Measurements from ENCODE around the gene KDM2B.

Gene KDM2B

DNA sequence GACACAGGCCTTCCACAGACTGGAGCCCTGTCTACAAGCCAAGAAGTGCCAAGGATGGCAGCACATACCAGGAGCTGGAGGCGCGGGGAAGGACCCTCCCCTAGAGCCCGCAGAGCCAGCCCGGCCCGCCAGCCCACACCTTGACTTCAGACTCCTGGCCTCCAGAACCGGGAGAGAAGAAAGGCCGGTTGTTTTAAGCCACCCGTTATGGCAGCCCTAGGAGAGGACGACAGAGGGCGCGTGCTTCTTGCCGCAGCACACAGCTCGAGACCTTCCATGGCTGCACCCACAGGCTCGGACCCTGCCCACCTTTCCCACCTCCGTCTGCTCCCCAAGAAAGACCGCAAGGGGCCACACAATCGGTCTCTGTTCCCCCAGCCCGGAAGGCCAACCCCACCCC, 127.2 kb downstream of the KDM2B start:
- no peak for DNase-seq

DNA sequence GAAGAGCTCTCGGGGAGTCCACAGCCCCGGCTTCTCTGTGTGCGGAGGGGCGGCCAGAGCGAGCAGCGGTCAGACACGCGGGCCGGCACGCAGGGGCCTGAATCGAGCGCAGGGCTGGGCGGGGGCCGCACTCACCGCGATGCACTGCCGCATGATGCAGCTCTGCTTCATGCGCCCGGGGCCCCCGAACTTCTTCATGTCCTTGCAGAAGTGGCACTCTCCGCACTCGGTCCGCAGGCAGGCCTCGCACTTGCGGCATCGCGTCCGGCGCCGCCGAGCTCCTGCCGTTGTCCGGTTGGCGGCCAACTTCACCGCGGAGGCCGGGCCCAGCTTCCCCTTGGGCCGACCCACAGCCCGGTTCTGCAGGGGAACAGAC, 127.8 kb downstream of the KDM2B start:
- no peak for DNase-seq

DNA sequence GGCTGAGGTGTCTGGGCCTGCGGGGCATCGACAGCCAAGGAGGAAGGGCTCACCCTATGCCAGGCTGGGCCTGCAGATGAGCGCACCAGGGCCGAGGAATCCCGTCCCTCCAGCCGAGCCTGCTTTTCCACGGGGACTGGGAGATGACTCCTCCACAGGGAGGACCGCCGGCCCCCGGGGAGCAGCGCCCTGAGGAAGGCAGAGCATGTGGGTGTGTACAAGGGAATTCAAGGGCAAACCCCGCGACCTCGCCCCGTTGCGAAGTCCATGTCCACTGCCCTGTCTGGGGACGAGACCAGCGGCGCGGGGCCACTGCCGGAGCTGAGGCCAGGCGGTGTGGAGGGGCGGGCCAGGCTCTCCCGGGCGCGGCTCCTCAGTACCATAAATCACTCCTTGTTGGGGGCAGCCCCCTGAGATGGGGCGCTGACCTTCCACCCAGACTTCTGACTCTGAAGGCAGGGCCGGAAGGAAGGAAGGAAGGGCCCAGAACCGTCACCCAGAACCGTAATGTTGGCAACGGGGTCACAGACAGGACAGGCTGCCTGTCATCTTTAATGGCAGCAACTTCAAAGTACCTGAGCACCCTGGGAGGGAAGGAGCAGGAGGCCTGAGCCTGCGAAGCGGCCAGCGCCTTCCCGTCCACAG, 128.4 kb downstream of the KDM2B start:
- no peak for DNase-seq

DNA sequence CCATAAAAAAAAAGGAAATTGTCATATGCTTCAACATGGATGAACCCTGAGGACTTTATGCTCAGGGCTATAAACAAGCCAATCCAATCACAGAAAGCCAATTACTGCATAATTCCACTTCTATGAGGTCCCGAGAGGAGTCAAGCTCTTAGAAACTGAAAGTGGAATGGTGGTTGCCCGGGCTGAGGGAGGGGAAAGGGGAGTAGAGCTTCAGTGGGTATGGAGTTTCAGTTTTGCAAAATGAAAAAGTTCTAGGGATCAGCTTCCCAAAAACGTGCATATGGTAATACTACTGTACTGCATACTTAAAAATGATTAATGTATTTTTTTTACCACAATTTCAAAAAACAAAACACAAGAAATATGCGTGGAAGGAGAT, 128.9 kb downstream of the KDM2B start:
- DNase-seq, result no peak

DNA sequence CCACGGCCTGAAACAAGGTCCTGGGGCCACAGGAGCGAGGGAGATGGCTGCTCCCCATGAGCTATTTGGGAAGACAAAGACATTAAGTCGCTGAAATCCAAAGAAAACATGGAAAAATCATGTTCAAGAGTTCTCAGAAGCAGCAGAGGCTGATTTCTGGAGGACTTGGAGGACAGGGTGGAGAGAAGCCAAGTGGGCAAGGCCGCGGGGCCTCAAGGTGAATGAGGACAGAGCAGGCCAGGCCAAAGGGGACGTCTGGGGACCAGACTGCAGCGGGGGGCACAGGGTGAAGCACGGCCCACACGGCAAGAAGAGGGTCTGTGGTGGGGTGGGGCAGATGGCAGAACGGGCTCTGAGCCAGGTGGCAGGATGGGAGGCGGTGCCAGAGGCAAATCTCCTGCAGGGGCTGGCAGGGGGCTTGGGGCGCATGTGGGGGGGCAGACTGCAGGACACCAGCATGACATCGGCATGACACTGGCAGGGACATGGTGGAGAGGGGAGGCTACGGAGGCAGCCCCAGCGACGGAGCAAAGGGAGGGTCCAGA, 132.0 kb downstream of the KDM2B start:
- no peak for DNase-seq

DNA sequence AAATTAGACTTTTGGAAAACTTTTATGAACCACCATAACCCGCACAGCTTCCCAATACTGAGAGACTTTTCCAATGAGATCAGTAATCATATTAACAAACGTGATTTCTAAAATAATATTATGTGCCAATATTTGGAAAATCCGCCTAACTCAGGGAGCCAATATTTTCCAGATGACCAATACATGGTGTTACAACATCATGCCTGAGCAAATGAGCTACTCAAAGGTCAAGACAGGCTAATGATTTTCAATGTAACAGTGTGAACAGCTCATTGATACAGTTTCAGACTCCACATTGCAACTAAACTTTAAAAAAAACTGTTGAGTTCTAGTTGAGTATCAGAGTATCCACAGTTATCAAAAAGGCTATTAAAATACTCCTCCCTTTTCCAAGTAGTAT, 134.1 kb downstream of the KDM2B start:
- no peak for DNase-seq

DNA sequence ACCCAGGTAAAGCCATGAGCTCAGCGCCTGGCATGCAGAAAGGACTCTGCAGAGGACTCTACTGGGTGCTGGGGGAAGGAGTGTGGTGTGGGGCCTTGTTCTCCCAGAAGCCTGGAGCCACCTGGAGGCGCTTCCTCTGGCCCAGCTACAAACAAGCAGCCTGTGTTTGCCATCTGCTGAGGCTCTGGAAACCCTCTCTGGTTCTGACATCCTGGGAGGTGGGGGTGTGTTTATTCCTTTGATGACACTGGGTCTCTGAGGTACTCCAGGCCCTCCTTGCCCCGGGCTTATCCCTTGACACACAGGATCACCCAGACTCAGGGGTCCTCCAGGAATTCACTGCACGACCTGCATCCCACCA, 136.0 kb downstream of the KDM2B start:
- no peak for DNase-seq

DNA sequence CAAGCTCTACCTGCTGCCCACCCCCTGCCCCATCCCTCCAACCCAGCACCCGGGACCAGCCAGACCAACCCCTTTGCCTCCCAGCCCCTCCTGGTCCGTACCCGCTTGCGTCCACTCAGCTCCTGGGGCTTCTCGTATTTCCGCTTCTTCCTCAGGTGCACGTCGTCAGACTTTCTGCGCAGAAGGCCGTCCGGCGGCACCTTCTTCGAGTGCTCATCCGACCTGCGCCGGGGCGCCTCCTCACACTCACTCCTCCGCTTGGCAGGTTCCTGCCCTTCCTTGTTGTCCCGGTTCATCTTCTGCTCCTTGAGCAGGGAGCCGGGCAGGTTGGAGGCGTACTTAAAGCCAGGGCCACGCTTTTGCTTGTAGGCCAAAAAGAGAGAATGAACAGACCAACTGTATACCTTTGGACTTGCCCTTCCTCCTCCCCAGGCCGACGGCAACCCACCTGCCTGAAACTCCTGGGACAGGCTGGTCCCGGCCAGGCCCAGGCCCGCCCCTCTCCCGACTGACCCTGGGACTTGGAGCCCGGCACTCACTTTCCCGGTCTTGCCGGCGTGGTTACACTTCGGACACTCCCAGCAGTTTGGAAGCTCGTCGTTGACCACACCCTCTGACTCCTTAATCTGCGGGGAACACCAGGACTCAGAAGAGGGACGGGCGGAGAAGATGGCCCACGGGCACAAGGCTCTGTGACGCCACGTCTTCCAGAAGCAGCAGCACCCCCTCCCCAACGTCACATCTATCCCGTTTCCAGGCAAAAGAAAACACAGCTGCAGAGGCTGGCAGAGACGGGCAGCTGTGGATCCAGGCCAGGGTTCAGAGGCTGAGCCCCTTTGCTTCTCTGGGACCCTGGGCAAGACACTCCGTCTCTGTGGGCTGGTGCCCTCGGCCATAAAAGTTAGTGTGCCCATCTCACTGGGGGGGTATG, 136.6 kb downstream of the KDM2B start:
- no peak for DNase-seq

DNA sequence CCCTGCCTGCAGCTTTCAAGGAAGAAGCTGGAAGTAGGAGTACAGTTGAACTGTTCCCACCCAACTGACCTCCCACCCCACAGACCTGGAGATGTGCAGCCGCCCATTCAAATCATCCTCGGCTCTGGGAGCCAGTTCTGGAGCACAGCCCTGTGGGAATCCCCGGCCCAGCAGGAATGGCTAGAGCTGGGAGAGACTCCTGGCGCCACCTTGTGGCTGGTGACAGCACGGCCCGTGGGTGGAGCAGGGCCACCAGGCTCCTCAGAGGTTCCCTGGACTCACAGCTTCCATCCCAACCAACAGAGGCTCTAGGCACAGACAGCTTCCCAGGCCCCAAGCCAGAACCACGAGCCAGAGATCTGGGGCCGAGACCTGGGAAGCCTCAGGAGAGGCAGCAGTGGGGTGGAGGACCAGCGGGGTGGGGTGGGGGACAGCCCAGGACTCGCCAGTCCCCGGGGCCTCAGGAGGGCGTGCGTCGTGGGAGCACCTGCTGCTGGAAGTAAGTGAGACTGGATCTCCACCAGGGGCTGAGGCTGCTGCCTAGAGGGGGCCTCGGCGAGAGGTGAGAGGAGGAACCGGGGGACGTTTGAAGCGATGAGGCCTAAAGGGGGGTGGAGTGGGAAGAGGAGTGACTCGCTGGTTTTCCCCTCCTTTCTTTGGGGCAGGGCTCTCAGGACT, 137.5 kb downstream of the KDM2B start:
- DNase-seq, result peak; percentile 27 to 35

DNA sequence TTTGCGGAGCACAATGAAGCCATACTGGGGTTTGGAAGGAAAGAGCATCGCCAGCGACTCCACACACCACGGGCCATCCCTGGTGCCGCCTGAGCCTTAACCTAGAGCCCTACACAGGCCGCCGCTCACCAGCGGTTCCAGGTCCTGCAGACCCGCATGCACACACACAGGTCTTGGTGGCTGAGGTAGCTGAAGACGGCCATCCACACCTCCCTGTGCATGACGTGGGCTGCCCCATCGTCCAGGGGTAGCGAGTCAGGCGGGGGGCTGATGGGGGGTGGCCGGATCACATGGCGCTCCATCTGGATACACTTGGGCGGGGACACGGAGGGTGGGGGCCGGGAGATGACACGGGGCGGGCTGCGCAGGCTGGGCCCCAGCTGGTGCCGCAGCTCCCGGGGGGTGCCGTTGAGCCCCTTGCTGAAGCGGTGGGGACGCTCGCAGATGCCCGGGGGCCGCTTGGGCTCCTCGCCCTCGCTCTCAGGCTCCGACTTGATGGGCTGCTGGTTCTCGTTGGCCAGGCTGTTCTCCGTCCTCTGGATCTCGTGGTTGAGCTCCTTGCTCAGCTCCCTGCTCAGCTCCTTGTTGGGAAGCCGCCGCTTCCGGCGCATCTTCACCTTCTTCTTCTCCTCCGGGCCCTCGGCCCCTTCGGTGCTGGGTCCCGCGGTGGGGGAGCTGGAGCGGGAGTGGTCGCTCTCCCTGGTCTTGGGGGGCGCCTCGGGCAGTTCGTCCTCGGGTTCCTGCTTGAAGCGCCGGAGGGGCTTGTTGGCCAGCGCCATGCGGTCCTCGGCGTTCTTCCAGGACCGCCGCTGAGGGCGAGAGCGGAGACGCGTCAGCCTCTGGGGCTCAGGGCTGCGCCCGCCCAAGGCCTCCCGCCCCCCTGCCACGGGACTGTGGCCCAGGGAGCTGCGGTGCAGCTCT, 138.5 kb downstream of the KDM2B start:
- DNase-seq, result no peak

DNA sequence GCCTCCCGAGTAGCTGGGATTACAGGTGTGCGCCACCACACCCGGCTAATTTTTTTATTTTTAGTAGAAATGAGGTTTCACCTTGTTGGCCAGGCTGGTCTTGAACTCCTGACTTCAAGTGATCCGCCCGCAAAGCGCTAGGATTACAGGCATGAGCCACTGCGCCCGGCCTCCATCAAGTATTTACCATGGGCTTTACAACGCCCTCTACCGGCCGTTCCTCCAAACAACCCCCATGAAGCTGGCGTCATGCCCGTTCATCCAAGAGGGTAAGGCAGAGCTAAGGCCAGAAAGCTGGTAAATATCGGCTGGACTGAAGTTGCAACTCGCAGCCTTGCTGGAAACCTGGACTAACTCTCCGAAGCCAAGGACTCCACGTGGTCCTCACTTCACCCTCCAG, 139.3 kb downstream of the KDM2B start:
- DNase-seq, result no peak

DNA sequence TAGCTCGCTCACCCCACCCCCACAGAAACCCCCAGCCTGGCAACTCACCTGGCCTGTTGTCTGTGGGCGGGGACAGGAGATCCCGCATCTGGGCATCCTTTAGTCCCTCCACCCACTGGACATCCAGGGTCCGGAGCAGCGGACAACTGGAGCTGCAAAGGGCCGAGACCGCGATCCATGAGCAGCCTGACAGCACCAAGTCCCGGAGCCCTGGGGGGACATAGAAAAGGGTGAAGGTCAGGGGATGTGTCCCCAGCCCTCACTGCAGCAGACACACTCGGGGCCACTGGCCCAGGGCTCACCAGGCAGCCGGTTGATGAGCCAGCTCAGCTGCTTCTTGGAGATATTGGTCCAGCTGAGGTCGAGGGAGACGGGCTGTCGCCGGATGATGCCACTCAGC, 140.1 kb downstream of the KDM2B start:
- no peak for DNase-seq

DNA sequence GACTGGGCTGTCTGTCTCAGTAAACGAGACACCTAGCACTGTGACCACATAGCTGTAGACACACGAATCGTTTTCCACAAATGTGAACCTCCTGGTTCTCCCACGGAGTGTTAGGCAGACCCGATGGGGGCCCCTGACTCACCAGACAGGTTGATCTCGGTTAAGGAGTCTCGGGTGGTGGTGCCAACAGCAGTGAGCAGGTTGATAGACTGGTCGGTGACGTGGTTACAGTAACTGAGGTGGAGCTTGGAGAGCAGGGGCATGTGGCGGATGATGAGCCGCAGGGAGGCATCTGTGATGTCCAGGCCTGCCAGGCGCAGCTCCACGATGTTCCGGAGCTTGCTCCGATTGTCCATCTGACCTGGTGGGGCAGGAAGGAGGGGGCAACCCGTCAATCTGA, 141.1 kb downstream of the KDM2B start:
- no peak for DNase-seq

DNA sequence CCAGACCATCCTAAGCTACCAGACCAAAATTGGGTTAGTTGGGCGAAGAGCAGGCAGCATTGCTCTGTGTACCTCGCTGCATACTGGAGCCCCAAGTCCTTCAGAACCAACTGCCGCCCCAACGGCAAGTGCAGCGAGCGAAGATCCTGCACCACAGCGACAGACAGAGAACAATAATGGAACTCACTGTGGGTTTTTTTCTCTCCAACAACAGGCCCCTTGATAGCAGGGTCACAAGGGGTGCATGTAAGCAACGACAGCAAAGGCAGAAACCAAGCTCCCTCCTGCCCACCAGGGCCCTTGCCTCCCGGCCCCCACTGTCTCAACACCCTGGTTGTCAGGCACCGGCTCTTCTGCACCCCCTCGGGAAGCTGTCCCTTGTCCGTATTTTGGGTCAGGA, 141.9 kb downstream of the KDM2B start:
- DNase-seq, result no peak

DNA sequence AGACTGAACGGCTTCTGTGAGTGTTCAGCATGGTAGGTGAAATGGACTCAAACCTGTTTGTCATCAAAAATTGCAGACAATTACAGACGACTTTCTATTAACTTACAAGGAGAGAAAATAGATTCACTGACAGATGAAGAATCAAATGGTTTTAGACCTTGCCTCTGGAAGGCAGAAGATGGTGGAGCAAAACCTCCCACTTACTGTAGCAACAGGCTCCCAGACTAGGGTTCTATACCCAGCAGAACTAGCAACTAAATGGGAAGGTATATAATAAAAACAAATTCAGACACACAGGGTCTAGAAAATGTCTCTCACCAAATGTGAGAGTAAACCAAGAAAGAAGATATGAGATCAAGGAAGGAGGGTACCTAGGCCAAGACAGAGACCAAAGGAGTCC, 144.1 kb downstream of the KDM2B start:
- DNase-seq, result no peak

DNA sequence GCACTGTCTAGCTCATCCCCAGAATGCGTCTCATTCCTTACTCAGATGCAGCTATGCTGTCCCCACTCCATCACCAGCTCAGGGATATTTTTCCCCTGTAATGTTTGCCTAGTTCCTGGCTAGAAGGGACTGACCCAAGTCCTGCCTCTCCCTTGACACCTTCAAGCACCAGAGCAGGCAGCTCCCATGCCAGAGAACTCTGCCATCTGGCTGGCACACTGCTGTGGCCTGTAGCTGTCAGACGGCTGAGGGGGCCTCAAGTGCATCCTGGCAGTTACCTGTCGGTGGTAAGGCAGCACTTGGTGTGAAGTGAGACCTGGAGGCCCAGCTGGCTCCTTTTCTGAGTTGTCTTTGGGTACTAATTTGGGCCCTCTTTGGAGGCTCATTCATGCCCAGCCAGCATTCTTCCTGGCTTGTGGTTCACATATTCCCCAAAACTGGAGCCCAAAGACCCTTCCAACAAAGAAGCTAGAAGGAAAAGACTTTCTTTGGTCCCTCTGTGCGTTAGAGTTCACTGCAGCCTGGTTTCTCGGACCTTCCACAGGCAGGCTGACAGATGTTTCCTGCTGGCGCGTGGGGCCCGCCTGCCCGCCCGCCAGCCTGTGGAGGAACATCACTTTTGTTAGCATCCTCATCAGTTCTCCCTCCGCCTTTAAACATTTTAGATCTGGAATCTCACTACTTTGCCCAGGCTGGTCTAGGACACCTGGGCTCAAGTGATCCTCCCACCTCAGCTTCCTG, 147.9 kb downstream of the KDM2B start:
- no peak for DNase-seq

DNA sequence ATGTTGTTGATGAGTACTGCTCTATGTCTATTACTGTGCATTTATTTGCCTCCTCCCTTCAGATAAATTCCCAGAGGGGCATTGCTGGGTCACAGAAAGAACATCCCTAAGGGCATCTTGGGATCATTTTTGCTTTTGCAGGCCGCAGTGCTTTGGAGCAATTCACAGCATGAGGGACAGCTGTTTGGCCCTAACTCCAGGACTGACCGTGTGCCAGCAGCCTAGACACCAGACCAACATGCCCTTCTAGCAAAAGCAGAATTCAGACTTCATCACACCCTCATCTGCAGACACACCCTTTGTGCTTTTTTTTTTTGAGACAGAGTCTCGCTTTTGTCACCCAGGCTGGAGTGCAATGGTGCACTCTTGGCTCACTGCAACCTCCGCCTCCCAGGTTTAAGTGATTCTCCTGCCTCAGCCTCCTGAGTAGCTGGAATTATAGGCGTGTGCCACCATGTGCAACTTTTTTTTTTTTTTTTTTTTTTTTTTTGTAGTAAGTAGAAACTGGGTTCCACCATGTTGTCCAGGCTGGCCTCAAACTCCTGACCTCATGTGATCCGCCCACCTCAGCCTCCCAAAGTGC, 149.9 kb downstream of the KDM2B start:
- no peak for DNase-seq

DNA sequence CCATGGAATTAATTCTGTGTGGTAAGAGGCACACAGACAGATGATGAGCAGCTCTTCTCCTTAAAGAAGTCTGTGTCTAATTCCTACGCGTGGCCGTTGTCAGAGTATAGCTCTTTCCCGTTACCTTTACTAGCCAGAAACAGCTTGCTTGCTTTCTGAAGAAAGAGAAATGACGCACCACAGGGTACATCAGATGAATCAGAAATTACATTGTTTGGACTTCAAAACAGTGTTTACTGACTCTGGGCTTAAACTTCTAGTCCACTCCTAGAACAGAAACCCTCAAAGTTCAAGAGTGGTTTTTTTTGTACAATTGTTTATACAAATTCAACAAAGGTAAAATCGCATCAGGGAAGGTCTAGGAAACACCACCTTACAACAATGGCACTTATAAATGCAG, 151.9 kb downstream of the KDM2B start:
- DNase-seq, result no peak

DNA sequence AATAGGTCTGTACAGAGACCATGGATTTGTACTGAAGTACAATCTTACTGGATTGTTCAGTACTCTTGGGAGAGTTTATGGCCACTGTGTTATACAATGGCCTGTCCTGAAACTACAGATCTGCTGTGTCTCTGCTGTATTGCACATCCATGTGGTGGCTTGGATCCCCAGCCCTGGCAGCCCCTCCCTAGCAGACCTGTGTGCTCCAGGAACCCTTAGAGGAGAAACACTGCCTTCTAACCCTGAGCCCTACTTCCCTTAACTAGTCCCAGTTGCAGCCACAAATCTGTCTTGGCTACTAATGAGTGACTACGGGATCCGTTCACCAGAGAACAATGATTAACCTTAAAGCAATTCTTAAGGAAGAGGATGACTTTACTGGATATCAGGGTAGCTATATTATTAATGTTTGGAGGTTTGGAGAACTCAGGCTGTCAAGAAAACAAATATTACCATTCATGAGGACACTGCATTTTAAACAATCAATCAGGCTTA, 153.2 kb downstream of the KDM2B start:
- no peak for DNase-seq

DNA sequence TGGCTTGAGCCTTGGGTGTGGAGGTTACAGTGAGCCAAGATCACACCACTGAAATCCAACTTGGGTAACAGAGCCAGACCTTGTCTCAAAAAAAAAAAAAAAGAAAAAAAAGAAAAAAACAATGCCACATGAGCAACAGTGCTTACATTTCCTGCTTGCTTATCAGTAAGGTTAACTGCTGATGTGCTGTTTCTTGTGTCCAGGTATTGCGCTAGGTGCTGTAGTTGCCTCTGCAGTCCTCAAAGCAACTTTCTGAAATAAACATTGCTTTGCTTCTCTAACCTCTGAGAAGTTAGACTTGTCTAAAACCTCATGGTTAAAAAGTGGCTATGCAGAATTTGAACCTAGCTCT, 156.2 kb downstream of the KDM2B start:
- DNase-seq, result no peak

Measured in AML-193 (cell line).